Heart left ventricle (tissue), 16 donors: ENCODE results near the gene CTNNA1. TPM values are rescaled to one million over a fixed set of nuclear protein-coding genes. Genes with fewer than 3 reads are reported as not detected.
"Not testable (repeated sequence)": the region's sequence is repeated elsewhere in the genome, so short reads cannot be mapped to it uniquely, and the experiment has no call there.

Experiments used
- ATAC-seq, 4 donors: fragments of 200-7000 bp; cut with Tn5 transposase; one replicate each; pipeline ENCODE4 v1.9.1; 2020 to 2022; ENCODE audit warnings: moderate library complexity in 4 of 4, mild to moderate bottlenecking in 3 of 4, moderate number of reproducible peaks in 1 of 4
- DNase-seq, 5 donors: peaks; one replicate each; pipeline ENCODE4 v3.0.0-alpha.2; 2020
- H3K27ac ChIP-seq, 12 donors: fragments of 200-600 bp; sonication (generic) in 4 of 12; one replicate each; pipeline versions ENCODE4 v1.5.0 to v1.8.0; 2016 to 2022; ENCODE audit warnings: mild to moderate bottlenecking in 2 of 12
- H3K27me3 ChIP-seq, 9 donors: fragments of 200-600 bp; sonication (generic) in 2 of 9; one replicate each; pipeline versions ENCODE4 v1.5.1 to v1.8.0; 2016 to 2022; ENCODE audit warnings: mild to moderate bottlenecking in 3 of 9
- H3K36me3 ChIP-seq, 9 donors: fragments of 200-600 bp; sonication (generic) in 2 of 9; one replicate each; pipeline versions ENCODE4 v1.5.0 to v1.8.0; 2018 to 2022; ENCODE audit warnings: mild to moderate bottlenecking in 2 of 9
- H3K4me1 ChIP-seq, 12 donors: fragments of 200-600 bp; sonication (generic) in 4 of 12; one replicate each; pipeline versions ENCODE4 v1.5.0 to v1.8.0; 2016 to 2022; ENCODE audit warnings: mild to moderate bottlenecking in 3 of 12
- H3K4me3 ChIP-seq, 12 donors: fragments of 200-600 bp; sonication (generic) in 4 of 12; one replicate each; pipeline versions ENCODE4 v1.5.0 to v1.8.0; 2017 to 2022; ENCODE audit warnings: mild to moderate bottlenecking in 9 of 12, moderate library complexity in 4 of 12
- H3K9me3 ChIP-seq, 12 donors: fragments of 200-600 bp; sonication (generic) in 4 of 12; one replicate each; pipeline versions ENCODE4 v1.5.0 to v1.8.0; 2016 to 2022; ENCODE audit warnings: mild to moderate bottlenecking in 1 of 12
- CTCF ChIP-seq, 12 donors: fragments of 200-600 bp; sonication (generic) in 4 of 12; IDR thresholded peaks; one replicate each; pipeline versions ENCODE4 v1.5.0 to v1.8.0; 2018 to 2022; ENCODE audit warnings: antibody characterized with exemption in 12 of 12, mild to moderate bottlenecking in 5 of 12
- POLR2A ChIP-seq, 2 donors: fragments of 450-650 bp; IDR thresholded peaks; one replicate each; pipeline ENCODE4 v1.6.1; 2017; ENCODE audit warnings: antibody characterized with exemption in 2 of 2, mild to moderate bottlenecking in 2 of 2, moderate library complexity in 2 of 2
- WGBS, 4 donors: extraction: QIAGEN DNeasy Blood & Tissue Kit in 2 of 4; methylation state at CpG; one replicate each; pipeline versions ENCODE4 v1.1.5 to v1.1.7; 2013 to 2018; 5-methylcytosine and 5-hydroxymethylcytosine counted together
- intact Hi-C, 10 donors: fragments of 100-400 bp; cut with DNase I; formaldehyde crosslinking; loops; one replicate each; pipeline versions ENCODE4 v1.11.1 to v1.14.2; 2022
- polyA plus RNA-seq, 2 donors: library from polyadenylated mRNA; stranded (reverse); fragments of 200-250 nt; gene quantifications; one replicate each; pipeline ENCODE4 v1.2.3, GENCODE V29; 2013
- total RNA-seq, 9 donors: library from RNA; depleted of rRNA in 2 of 9; stranded (reverse); fragments of >200 nt in 2 of 9; fragmentation: NEBNext Ultra II Directional in 3 of 9; extraction: Animal tissue kit (Norgen Biotek cat#: 25700) in 3 of 9; gene quantifications; one replicate each; pipeline versions ENCODE4 v1.1.0 to v1.2.4, GENCODE V29; 2016 to 2023
- donor health status: ischemic (EF 13 %, LVEDD 7.1; RV severe dilation, severe dysfunction).
- donor health status: healthy with polysubstance abuse.
- donor health status: DM: no; HTN: yes; CAD: no.
- donor health status: DM: no; HTN: no; CAD: no.
- donor health status: ischemic (EF 25% LVEDD 6.9; RV normal size, moderate dysfunction).
- donor health status: ischemic (EF 25% LVEDD 5.7; RV mildly dilated, moderate dysfunction).
- donor health status: healthy.
- donor health status: DM: yes; HTN: yes; CAD: no.
- donor health status: ischemic (EF 35%, LVEDD 5.7; RV mildly dilated, moderate dysfunction).
- donor health status: nonischemic (EF 11% LVEDD 7.7; RV severe dilation, severe dysfunction).
- donor health status: DM: yes; HTN: yes; CAD: no.
- donor health status: PGD.
- donor health status: ischemic (EF 29% LVEDD 5.4; RV normal size, mild dysfunction).
- donor health status: nonischemic (EF 23%, LVEDD 6.1; RV moderate dilation, normal function).

Gene CTNNA1
- total and polyA plus RNA-seq, 11 donors: 140 to 460 (median 399) TPM

GRCh38 chr5:138757061-138757776 is 4.0 kb downstream of the CTNNA1 start:
- peaks cover 0 to 43% (median 28%) of the 10 kb centered on the region in 9 donors for H3K36me3 ChIP-seq
- DNase-seq (no peak), ATAC-seq (no peak)
- no peak overlapping the region for H3K4me3 ChIP-seq
- TF ChIP-seq CTCF (IDR thresholded peaks at IDR 0.05): no peak
- TF ChIP-seq POLR2A (IDR thresholded peaks at IDR 0.05): no peak
- intact Hi-C loops: loop anchor here in 1 of 10 donors (5.0 kb wide), 1 partner anchor 50 kb away; no protein-coding TSS in a partner anchor
- no peaks in the 10 kb centered on the region for H3K27me3 ChIP-seq
- 76 to 89% (median 80%) methylated on average over 6 of the region's 6 CpGs for WGBS, 4 donors
- H3K27ac ChIP-seq: no peak overlapping the region
- H3K4me1 ChIP-seq: peaks cover 13 to 68% (median 52%) of the 10 kb centered on the region in 12 donors
- H3K9me3 ChIP-seq: peaks cover 0 to 14% (median 0%) of the 10 kb centered on the region in 12 donors

- Histone ChIP-seq H3K36me3 (peaks cover 0 to 38% (median 20%) of the 10 kb centered on the region in 9 donors), H3K27ac (peak overlapping the region in 1 of 12 donors; percentile 5), H3K4me3 (no peak overlapping the region), H3K9me3 (peaks cover 0 to 14% (median 0%) of the 10 kb centered on the region in 12 donors), H3K4me1 (peaks cover 2 to 70% (median 55%) of the 10 kb centered on the region in 12 donors), H3K27me3 (no peaks in the 10 kb centered on the region)
- DNase-seq (no peak), ATAC-seq (peak in 1 of 4 donors; percentile 22)
- intact Hi-C loops: no loop called here
- no peak for TF ChIP-seq CTCF (IDR thresholded peaks at IDR 0.05)
- TF ChIP-seq POLR2A (IDR thresholded peaks at IDR 0.05): no peak
- WGBS, 4 donors: 52 to 58% (median 57%) methylated on average over 11 of the region's 11 CpGs
Measured at GRCh38 chr5:138760448-138761110, 7.4 kb downstream of the CTNNA1 start.

- H3K27me3 ChIP-seq, ATAC-seq, DNase-seq, intact Hi-C loops, H3K4me3 ChIP-seq: not testable (repeated sequence)
- peaks cover 0 to 14% (median 0%) of the 10 kb centered on the region in 12 donors for H3K9me3 ChIP-seq
- peak overlapping the region in 1 of 12 donors; percentile 5 for H3K27ac ChIP-seq
- peaks cover 0 to 37% (median 20%) of the 10 kb centered on the region in 9 donors for H3K36me3 ChIP-seq
- peaks cover 2 to 70% (median 53%) of the 10 kb centered on the region in 12 donors for H3K4me1 ChIP-seq
- WGBS, 4 donors: 49 to 62% (median 56%) methylated on average over 7 of the region's 7 CpGs
Measured at GRCh38 chr5:138761115-138761514, 7.9 kb downstream of the CTNNA1 start.

GRCh38 chr5:138761670-138762069 is 8.4 kb downstream of the CTNNA1 start:
- Histone ChIP-seq H3K4me1 (peaks cover 0 to 70% (median 53%) of the 10 kb centered on the region in 12 donors), H3K36me3 (peaks cover 0 to 37% (median 20%) of the 10 kb centered on the region in 9 donors), H3K9me3 (peaks cover 0 to 14% (median 0%) of the 10 kb centered on the region in 12 donors)
- WGBS, 4 donors: 72 to 77% (median 74%) methylated on average over 6 of the region's 6 CpGs
- H3K27ac ChIP-seq, H3K4me3 ChIP-seq, DNase-seq, H3K27me3 ChIP-seq, intact Hi-C loops, ATAC-seq: not testable (repeated sequence)

- ATAC-seq (peak in 3 of 4 donors; percentile 34 to 40 (median 38)), DNase-seq (no peak)
- H3K27ac ChIP-seq: no peak overlapping the region
- no peaks in the 10 kb centered on the region for H3K27me3 ChIP-seq
- no peak for TF ChIP-seq POLR2A (IDR thresholded peaks at IDR 0.05)
- no peak for TF ChIP-seq CTCF (IDR thresholded peaks at IDR 0.05)
- intact Hi-C loops: no loop called here
- no peak overlapping the region for H3K4me3 ChIP-seq
- 18 to 42% (median 37%) methylated on average over 1 of the region's 1 CpG for WGBS, 4 donors
- peaks cover 0 to 14% (median 0%) of the 10 kb centered on the region in 12 donors for H3K9me3 ChIP-seq
- H3K36me3 ChIP-seq: peaks cover 0 to 37% (median 20%) of the 10 kb centered on the region in 9 donors
- H3K4me1 ChIP-seq: peaks cover 0 to 69% (median 53%) of the 10 kb centered on the region in 12 donors
Measured at GRCh38 chr5:138762110-138762509, 8.9 kb downstream of the CTNNA1 start.
